Stomach (tissue), 9 donors: ENCODE data around the gene PFDN5. TPM values are rescaled to one million over a fixed set of nuclear protein-coding genes. Genes with fewer than 3 reads are reported as not detected.
A peak's percentile ranks its signal among the peaks of the same experiment; 100 is the strongest.

Experiments used
- DNase-seq, 2 donors: peaks; one replicate each; pipeline versions ENCODE4 v3.0.0 to v3.0.0-alpha.2; 2013 to 2019
- H3K27ac ChIP-seq, 5 donors: fragments of 200-600 bp in 4 of 5; sonication (generic) in 4 of 5; one replicate each; pipeline ENCODE4 v1.5.1; 2013 to 2019; ENCODE audit warnings: mild to moderate bottlenecking in 1 of 5, moderate library complexity in 1 of 5
- H3K27me3 ChIP-seq, 3 donors: fragments of 200-600 bp; sonication (generic); one replicate each; pipeline ENCODE4 v1.5.1; 2017 to 2019; ENCODE audit warnings: mixed run types in 1 of 3
- H3K36me3 ChIP-seq, 4 donors: fragments of 200-600 bp; sonication (generic); 1 replicate in 3 of 4; 2 replicates in 1 of 4; pipeline ENCODE4 v1.5.1; 2016 to 2019
- H3K4me1 ChIP-seq, 4 donors: fragments of 200-600 bp; sonication (generic); one replicate each; pipeline ENCODE4 v1.5.1; 2016 to 2019
- H3K4me3 ChIP-seq, 4 donors: fragments of 200-600 bp; sonication (generic) in 3 of 4; one replicate each; pipeline ENCODE4 v1.5.1; 2016 to 2019; ENCODE audit warnings: mild to moderate bottlenecking in 1 of 4
- H3K9me3 ChIP-seq, 4 donors: fragments of 200-600 bp; sonication (generic); one replicate each; pipeline ENCODE4 v1.5.1; 2016 to 2019
- EP300 ChIP-seq: sonication (generic); formaldehyde crosslinking; IDR thresholded peaks from one replicate; pipeline ENCODE4 v1.6.1; 2017; ENCODE audit warnings: antibody characterized with exemption
- POLR2A ChIP-seq, 4 donors: fragments of 450-650 bp; IDR thresholded peaks; one replicate each; pipeline ENCODE4 v1.6.1; 2016; ENCODE audit warnings: antibody characterized with exemption in 4 of 4, control low read depth in 2 of 4, mild to moderate bottlenecking in 1 of 4, moderate library complexity in 1 of 4
- POLR2AphosphoS5 ChIP-seq, 3 donors: sonication (generic); formaldehyde crosslinking; IDR thresholded peaks; one replicate each; pipeline ENCODE4 v1.6.1; 2016; ENCODE audit warnings: antibody characterized with exemption in 3 of 3
- WGBS, 5 donors: extraction: QIAGEN DNeasy Blood & Tissue Kit in 3 of 5; methylation state at CpG; one replicate each; pipeline versions ENCODE4 v1.1.5 to v1.1.7; 2013 to 2018; 5-methylcytosine and 5-hydroxymethylcytosine counted together
- intact Hi-C: fragments of 100-400 bp; cut with DNase I; formaldehyde crosslinking; loops from one replicate; pipeline ENCODE4 v1.15.1; 2023; ENCODE audit warnings: low total_unique reads
- polyA plus RNA-seq, 3 donors: library from polyadenylated mRNA; stranded (reverse); fragments of 200-250 nt; gene quantifications; one replicate each; pipeline ENCODE4 v1.2.3, GENCODE V29; 2013
- total RNA-seq, 5 donors: library from RNA; depleted of rRNA; stranded (reverse); fragments of >200 nt; gene quantifications; one replicate each; pipeline versions ENCODE4 v1.1.0 to v1.2.3, GENCODE V29; 2014 to 2016
- TF ChIP-seq, protein P1 (sequence below), 7 experiments: fragments of 450-650 bp in 4 of 7; fragments of 200-600 bp in 3 of 7; sonication (generic) in 3 of 7; IDR thresholded peaks; one replicate each; pipeline ENCODE4 v1.5.1; 2016 to 2019; ENCODE audit warnings: antibody characterized with exemption in 7 of 7, control low read depth in 2 of 7, mild to moderate bottlenecking in 1 of 7
- donor health status: healthy with polysubstance abuse.
- donor health status: Bipolar disorder and iron deficiency.
- donor health status: healthy.

The PFDN5 gene
- total and polyA plus RNA-seq, 8 donors, result 207 to 1,886 (median 560) TPM

DNA sequence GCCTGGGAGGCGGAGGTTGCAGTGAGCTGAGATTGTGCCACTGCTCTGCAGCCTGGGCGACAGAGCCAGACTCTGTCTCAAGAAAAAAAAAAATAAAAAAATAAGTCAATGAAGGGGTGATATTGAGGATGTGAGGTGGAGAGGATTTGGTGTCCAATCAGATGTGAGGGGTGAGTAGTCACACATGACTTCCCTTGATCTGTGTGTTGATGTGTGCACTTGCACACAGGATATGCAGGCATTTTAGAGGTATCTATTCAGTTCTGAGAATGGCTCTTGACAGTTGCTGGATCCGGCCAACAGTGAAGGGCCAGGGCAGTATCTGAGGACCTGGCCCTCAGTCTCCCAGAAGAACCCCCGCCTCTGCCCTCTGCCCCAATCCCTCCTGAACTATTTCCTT is 48.6 kb downstream of the PFDN5 start:
- Histone ChIP-seq H3K36me3 (no peaks in the 10 kb centered on the region), H3K27ac (peak overlapping the region in 1 of 5 donors; percentile 86), H3K9me3 (no peaks in the 10 kb centered on the region), H3K27me3 (peaks cover 0 to 8% (median 3%) of the 10 kb centered on the region in 3 donors), H3K4me3 (peak overlapping the region in 1 of 4 donors; percentile 66), H3K4me1 (peaks cover 12 to 18% (median 15%) of the 10 kb centered on the region in 4 donors)
- intact Hi-C loops, result no loop called here
- TF ChIP-seq, protein P1, sequence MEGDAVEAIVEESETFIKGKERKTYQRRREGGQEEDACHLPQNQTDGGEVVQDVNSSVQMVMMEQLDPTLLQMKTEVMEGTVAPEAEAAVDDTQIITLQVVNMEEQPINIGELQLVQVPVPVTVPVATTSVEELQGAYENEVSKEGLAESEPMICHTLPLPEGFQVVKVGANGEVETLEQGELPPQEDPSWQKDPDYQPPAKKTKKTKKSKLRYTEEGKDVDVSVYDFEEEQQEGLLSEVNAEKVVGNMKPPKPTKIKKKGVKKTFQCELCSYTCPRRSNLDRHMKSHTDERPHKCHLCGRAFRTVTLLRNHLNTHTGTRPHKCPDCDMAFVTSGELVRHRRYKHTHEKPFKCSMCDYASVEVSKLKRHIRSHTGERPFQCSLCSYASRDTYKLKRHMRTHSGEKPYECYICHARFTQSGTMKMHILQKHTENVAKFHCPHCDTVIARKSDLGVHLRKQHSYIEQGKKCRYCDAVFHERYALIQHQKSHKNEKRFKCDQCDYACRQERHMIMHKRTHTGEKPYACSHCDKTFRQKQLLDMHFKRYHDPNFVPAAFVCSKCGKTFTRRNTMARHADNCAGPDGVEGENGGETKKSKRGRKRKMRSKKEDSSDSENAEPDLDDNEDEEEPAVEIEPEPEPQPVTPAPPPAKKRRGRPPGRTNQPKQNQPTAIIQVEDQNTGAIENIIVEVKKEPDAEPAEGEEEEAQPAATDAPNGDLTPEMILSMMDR (IDR thresholded peaks at IDR 0.05), result no peak
- no peak for TF ChIP-seq EP300
- no peak for TF ChIP-seq POLR2A (IDR thresholded peaks at IDR 0.05)
- no peak for TF ChIP-seq POLR2AphosphoS5 (IDR thresholded peaks at IDR 0.05)
- no peak for DNase-seq
- 94 to 98% (median 96%) methylated on average over 4 of the region's 4 CpGs for WGBS, 5 donors

DNA sequence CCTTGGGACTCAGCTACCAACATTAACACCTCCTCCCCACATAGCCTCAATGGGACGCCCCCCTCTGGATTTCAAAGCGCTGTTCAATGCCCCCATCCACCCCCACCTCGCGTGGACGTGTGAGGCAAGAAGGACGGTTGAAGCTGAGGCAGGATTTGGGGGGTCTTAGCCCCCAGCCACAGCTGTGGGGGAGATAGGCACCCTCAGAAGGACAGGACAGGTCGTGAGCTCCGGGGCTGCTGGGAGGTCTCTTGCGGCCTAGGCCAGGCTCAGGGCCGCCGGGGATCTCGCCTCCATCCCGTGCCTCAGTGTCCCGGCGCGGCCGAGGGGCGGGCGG is 49.1 kb downstream of the PFDN5 start:
- Histone ChIP-seq H3K9me3 (no peaks in the 10 kb centered on the region), H3K36me3 (no peaks in the 10 kb centered on the region), H3K4me1 (peaks cover 12 to 18% (median 15%) of the 10 kb centered on the region in 4 donors), H3K4me3 (peak overlapping the region; percentile 60 to 79 (median 64)), H3K27ac (peak overlapping the region in 3 of 5 donors; percentile 80 to 86 (median 85)), H3K27me3 (peaks cover 0 to 3% (median 0%) of the 10 kb centered on the region in 3 donors)
- intact Hi-C loops, result no loop called here
- no peak for TF ChIP-seq POLR2AphosphoS5 (IDR thresholded peaks at IDR 0.05)
- TF ChIP-seq POLR2A (IDR thresholded peaks at IDR 0.05), result no peak
- no peak for TF ChIP-seq EP300
- TF ChIP-seq, protein P1 (IDR thresholded peaks at IDR 0.05), result no peak
- 3 to 17% (median 5%) methylated on average over 6 to 19 of the region's 19 CpGs for WGBS, 5 donors
- no peak for DNase-seq

DNA sequence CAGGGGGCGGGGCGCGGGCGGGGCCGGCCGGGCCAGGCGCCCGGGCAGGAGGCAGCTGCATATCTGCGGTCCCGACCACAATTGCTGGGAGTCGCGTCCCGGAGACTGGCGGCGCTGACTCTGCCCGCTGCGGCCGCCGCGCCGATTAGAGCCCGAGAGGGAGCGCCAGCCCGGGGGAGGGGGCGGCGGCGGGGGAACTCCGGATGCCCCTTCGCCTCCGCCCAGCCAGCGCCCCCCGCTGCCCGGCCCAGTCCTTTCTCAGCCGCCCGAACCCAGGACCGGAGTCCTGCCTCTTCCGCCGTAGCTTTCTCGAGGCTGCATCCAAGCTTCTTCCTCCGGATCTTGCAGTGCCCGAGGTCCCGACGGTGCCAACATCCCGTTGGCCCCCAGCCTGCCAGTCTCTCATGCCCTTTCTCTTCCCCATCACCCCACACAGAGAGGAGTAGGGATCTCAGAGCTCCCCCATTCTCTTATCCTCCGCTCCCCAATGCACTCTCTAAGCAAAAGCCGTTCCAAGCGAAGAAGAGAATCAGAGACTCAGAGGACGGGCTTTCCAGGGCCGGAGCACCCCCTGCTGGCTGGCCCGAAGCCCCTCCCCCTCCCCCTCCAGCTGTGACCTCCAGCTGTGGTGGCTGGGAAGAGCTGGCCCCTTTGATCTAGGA is 49.6 kb downstream of the PFDN5 start:
- no peaks in the 10 kb centered on the region for H3K9me3 ChIP-seq
- H3K27ac ChIP-seq, result peak overlapping the region; percentile 25 to 86 (median 80)
- TF ChIP-seq POLR2AphosphoS5 (IDR thresholded peaks at IDR 0.05), result peak in 2 of 3 donors; percentile 14 to 53
- TF ChIP-seq EP300, result no peak
- TF ChIP-seq, protein P1 (IDR thresholded peaks at IDR 0.05), result peak in 5 of 7 experiments; percentile 30 to 77 (median 69)
- no peak for TF ChIP-seq POLR2A (IDR thresholded peaks at IDR 0.05)
- H3K27me3 ChIP-seq, result no peaks in the 10 kb centered on the region
- peak overlapping the region; percentile 60 to 79 (median 64) for H3K4me3 ChIP-seq
- DNase-seq, result peak; percentile 73 to 93
- H3K4me1 ChIP-seq, result peaks cover 12 to 18% (median 15%) of the 10 kb centered on the region in 4 donors
- 0 to 1% (median 0%) methylated on average over 18 to 50 of the region's 50 CpGs for WGBS, 5 donors
- H3K36me3 ChIP-seq, result no peaks in the 10 kb centered on the region
- intact Hi-C loops, result no loop called here

DNA sequence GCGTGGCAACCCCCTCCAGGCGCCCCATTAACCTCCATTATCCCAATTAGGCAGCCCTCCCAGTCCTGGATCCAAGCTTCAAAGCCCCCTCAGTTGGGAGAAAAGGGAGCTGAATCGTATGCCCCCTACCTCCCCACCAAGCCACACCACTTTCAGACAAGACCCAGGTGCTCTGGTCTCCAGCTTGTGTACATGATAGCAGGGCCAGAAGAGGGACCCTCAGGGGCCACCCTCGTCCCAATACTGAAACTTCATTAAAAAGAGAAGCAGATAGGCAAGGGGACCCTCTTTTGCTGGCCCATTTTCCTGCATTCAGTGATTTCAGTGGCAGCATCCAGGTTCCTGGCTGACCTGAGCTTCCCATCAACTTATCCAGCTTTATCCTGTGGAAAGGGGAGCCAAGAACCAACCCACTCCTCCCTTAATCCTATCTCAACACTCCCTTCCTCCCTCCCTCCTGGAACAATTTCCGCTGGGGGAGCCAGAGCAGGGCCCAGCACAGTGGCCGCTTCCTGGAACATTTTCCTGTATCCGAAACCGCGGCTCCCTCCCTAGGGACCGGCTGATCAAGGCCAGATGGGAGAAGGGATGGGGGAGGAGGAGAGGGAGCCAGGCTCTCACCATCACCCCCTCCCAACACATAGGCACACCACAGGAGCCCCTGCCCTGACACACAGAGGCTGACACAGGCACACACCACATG is 50.3 kb downstream of the PFDN5 start:
- TF ChIP-seq POLR2AphosphoS5 (IDR thresholded peaks at IDR 0.05), result no peak
- TF ChIP-seq, protein P1 (IDR thresholded peaks at IDR 0.05), result peak in 4 of 7 experiments; percentile 1 to 16 (median 3)
- intact Hi-C loops, result no loop called here
- peak overlapping the region; percentile 60 to 79 (median 64) for H3K4me3 ChIP-seq
- peak overlapping the region; percentile 7 to 86 (median 80) for H3K27ac ChIP-seq
- H3K36me3 ChIP-seq, result no peaks in the 10 kb centered on the region
- no peaks in the 10 kb centered on the region for H3K27me3 ChIP-seq
- WGBS, 5 donors, result 16 to 26% (median 21%) methylated on average over 10 of the region's 10 CpGs
- H3K9me3 ChIP-seq, result no peaks in the 10 kb centered on the region
- H3K4me1 ChIP-seq, result peaks cover 12 to 18% (median 15%) of the 10 kb centered on the region in 4 donors
- DNase-seq, result peak; percentile 30 to 75
